HG03196 (cell line): ENCODE results near the gene HRK.

Experiments used
- ATAC-seq: cut with Tn5 transposase; IDR thresholded peaks from one replicate; pipeline ENCODE4 v1.9.1; 2021; ENCODE audit not compliant: unreplicated experiment

HRK gene

DNA sequence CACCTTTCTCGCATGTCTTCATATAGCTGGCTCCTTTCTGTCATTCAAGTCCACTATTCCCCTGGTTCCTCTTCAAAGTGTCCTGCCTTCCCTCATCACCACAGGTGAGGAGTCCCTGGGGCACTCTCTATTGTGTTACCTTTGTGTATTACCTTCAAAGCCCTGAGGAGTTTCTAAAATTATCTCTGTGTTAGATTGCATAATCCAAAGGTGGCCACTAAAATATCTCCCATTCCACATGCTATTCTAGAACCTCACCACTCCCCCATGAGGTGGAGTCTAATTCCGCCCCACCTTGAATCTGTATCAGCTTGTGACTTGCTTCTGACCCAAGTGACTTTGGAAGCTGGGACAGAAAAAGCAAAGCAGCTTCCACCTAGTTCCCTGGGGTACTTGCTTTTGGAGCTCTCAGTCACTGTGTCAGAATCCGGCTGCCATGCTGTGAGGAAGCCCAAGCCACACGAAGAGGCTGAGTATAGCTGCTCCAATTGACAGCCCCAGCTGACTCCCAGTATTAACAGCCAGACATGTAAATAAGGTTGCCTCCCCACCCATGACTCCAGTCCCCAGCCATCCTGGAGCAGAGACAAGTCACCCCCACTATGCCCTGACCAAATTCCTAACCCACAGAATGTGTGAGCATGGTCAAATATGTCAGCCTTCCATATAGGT lies 6.8 kb downstream of the HRK start:
- no peak for ATAC-seq

DNA sequence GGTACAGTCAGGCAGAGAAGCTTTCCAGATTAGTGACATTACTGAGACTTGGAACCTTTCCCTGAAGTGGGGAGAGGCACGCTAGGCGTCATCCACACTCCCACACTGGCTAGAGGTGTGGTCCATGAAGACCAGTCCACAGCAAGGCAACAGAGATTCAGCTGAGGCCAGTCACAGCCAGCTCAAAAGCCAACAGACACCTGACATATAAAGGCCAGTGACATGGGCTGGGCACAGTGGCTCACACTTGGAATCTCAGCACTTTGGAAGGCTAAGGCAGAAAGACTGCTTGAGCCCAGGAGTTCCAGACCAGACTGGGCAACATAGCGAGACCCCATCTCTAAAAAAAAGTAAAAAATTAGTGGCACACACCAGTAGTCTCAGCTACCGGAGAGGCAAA lies 10.9 kb downstream of the HRK start:
- ATAC-seq, result no peak

DNA sequence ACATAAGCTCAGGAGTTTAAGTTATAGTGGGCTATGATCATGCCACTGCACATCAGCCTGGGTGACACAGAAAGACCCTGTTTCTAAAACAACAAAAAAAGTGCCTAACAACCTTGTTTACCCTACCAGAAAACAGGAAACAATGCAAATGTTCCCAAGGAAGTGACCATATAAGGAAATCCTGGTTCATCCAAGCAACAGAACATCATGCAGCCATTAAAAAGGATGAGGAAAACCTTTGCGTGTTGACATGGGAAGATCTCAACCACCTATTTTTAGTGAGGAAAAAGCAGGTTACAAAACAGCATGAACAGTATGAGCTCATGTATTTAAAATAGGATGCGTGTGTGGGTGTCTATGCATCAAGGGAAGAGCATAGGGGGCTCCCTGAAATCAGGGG lies 13.7 kb downstream of the HRK start:
- no peak for ATAC-seq

DNA sequence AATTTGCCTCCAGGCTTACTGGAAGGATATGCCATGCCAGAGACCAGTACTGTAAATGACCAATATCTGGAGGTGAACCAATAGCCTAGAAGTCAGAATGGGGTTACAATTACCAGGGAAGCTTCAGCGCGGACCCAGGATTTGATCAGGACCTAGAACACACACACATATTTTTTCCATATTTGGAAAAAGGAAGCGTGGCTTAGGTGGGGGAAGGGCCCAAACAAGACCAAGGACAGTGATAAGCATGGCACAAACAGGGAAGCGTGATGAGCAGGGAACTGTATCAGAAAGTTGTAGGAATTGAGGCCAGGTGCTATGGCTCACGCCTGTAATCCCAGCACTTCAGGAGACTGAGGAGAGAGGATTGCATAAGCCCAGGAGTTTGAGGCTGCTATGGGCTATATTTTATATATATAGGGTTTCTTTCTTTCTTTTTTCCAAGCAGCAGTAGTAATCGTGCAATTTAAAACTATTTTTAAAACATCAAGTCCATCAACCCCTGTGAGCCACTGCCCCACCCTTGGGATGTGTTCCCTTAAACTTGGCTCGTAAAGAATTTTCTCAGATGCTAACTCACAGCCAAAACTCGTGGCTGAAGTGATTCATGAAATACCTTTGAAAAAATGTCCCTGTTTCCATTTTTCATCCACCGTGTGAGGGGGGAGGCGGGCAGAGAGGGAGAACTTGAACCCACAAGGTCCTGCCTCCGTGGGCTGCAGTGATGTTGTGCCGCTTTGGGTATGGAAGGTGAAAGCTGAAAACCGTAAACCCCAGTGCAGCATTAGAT lies 16.7 kb downstream of the HRK start:
- ATAC-seq, result no peak

DNA sequence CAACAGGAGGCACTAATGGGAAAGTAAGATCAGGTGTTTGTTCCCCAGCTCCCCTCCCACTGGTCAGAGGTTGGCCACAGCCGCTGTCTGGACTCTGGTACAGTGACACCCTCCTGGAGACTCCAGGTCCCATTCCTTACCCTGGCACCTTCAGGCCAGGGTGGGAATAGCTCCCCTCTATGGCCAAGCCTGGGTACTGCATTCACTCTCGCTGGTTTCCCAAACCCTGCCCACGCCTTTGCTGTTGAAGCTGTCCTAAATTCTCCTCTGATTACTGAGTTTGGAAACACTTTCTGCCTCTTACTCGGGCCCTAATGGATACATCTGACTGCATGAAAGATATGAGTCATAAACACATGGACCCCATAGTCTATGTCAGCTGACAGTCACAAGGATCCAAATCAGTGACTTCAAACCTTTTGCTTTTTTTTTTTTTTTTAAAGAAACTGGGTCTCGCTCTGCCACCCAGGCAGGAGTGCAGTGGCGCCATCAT lies 17.9 kb downstream of the HRK start:
- no peak for ATAC-seq

DNA sequence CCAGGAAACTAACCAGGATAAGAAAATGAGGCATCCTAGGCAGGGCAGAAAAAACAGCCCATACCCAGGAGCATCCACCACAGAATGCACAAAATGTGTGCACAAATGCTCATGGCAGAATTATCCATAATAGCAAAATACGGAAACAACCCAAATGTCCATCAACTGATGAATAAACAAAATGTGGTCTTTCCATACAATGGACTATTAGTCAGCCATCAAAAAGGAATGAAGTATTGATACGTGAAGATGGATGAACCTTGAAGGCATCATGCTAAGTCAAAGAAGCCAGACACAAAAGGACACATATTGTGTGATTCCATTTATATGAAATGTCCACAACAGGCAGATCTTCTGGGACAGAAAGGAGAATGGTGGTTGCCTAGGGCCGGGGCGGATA lies 19.1 kb downstream of the HRK start:
- no peak for ATAC-seq

DNA sequence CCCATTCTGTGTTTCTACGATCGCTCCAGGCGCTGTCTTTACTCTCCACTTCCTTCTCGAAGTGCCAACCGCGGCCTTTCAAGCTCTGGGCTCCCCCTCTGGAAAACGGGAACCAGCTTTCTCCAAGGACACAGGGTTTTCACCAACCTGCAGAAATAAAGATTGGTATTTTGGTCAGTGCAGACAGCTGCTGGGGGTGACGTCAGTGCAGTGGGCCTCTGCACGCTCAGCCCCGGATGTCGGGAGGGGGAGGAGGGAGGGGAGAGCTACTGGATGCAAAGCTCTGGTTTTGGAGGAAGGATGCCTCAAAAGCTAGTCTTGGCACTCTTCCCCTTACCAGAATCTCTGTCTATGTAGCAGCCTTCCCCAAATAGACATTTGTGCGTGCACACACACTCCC lies 19.9 kb downstream of the HRK start:
- ATAC-seq, result peak; percentile 76

DNA sequence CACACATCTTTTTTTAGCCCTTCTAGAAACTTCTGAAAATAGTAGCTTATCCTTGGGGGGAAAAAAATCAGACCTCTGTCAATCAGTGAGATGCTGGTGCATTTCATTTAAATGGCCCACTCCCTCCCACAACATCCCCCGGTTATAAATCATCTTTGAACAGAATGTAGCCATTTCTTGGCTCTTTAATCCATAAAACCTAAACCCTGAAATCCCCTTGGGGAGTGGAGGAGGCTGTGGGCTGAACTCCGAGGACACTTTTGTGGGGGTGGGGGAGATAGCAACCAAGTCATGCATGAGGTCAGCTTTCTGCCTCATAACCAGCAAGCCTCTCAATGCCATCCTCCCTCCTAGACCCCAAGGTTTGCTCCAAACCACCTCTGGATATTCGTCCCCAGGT lies 21.0 kb downstream of the HRK start:
- no peak for ATAC-seq

DNA sequence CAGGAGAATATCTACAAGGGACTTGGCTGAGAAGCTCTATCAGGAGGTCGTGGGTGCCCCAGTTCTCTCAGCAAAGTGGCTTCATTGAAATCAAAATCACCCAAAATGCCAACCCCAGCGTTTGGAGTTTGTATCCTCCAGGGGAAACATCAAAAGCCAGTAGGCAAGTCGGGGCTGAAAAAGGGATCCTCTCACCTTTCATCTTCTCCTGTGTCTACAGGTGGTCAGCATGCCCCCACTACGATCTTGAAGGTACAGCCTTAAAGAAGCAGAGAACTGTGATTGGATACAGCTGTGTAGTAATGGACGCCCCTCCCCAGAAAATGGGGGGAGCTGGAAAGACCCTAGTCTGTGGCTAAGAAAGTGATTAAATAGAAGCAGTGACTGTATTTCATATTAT lies 22.2 kb downstream of the HRK start:
- no peak for ATAC-seq

DNA sequence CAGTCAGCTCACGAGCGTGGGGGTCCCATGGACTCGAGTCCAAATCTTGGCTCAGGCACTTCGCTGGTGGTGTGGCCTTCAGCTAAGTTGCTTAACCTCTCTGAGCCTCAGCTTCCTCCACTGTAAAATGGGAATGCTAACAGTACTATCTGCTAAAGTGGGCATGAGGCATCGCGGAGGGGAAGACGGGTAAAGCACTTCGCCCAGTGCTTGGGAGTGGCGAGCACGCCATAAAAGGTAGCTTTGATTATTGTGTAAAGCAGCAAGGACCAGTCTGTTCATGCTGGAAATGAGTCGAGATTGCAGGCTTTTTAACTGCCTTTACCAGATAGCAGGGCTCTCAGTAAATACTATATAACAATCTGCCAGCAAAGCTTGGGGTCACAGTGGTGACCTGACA lies 24.5 kb downstream of the HRK start:
- no peak for ATAC-seq

DNA sequence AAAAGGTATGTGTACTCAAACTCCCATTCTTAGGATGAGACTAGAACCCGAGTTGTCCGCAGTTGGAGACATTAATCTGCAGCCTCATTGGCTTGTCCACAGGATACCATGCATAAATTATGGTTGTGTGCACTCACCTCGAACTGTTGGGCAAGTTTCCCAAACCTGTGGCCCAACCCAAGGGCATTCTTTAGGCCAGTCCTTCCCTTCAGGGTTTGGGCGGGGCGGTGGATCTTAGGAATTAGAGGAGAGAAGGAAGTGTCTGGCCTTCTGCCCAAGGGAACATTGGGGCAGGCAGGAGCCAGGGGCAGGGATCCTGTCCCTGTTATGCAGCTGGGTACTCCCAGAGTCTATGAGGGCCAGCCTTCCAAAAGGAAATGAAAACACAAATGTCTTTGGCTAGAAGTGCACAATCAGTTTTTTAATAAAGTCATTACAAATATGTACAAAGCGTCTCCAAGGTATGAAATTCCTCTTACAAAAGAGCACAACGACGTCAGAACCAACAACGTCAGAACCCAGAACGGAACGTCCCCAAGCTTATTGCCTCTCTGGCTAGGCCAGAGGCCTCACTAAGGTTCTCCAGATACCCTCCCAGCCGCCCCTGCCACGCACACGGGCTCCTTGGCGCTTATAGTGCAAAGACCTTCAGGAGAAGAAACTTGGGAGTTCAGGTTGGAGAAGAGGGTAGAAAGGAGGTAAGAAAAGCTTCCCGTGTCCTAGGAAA lies 25.3 kb downstream of the HRK start:
- no peak for ATAC-seq

DNA sequence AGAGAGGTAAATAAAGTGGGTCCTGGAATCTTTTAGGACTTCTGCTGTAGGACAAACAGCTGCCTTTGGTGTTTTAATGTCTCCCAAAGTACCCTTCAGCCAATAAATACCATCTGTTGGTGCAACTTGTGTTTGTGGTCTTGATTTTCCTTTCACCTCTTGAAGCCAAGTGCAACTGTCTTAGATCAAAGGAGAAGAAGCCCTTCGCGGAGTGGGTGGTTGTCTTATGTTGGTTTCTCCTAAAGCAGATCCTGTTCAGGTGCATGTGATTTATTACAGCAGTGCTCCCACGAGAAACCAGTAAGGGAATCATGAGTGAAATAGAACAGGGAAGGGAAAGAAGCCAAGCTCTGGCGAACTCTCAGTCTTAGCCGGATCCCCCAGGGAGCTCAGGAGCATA lies 27.7 kb downstream of the HRK start:
- no peak for ATAC-seq

DNA sequence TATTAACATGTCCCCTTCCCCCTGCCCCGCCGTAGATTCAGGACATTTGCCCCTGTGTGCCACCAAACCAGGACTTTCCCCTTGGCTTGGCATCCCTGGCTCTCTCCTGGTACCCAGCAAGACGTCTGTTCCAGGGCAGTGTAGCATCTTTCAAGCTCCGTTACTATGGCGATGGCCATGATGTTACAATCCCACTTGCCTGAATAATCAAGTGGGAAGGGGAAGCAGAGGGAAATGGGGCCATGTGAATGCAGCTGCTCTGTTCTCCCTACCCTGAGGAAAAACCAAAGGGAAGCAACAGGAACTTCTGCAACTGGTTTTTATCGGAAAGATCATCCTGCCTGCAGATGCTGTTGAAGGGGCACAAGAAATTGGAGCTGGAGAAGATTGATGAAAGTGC lies 28.9 kb downstream of the HRK start:
- no peak for ATAC-seq

DNA sequence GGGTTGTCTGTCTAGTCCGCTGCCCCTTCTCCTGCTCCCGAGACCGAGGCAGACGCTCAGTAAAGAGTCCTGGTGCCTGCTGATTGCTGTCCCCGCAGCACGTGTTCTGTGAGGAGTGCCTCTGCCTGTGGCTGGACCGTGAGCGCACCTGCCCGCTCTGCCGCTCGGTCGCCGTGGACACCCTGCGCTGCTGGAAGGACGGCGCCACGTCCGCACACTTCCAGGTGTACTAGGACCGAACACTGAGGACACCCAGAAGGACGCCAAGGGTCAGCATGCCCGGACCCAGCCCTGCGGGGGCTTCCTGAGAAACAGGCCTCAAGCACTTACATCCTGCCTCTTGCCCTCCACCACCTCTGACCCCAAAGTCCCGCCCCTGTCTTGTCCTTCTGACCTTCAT lies 32.0 kb downstream of the HRK start:
- no peak for ATAC-seq

DNA sequence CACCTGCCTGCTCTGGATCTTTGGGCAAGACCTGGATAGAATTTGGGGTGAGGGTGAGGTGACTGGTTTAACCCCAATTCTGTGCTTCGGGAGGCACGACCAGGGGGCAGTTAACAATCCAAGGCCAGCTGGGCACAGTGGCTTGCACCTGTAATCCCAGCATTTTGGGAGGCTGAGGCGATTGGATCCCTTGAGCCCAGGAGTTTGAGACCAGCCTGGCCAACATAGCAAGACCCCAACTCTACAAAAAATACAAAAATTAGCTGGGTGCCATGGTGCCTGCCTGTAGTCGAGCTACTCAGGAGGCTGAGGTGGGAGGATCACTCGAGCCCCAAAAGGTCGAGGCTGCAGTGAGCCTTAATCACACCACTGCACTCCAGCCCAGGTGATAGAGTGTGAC lies 38.2 kb downstream of the HRK start:
- ATAC-seq, result no peak

DNA sequence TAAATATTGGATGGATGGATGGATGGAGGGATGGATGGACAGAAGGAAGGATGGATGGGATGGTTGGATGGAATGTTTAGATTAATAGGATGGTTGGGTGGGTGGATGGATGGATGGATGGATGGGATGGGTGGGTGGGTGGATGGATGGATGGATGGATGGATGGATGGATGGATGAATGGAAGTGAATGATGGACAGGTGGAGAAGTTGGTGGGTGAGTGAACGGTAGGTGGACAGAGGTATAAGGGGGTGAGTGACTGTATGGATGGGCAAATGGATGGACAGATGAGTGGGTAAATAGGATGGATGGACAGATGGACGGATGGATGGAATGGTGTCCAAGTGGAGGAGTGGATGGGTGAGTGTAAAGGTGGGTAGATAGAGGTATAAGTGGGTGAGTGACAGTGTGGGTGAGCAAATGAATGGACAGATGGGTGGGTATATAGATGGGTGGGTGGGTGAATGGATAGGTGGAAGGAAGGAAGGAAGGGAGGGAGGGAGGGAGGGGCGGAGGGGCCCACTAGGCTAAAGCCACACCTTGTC lies 41.9 kb downstream of the HRK start:
- no peak for ATAC-seq

DNA sequence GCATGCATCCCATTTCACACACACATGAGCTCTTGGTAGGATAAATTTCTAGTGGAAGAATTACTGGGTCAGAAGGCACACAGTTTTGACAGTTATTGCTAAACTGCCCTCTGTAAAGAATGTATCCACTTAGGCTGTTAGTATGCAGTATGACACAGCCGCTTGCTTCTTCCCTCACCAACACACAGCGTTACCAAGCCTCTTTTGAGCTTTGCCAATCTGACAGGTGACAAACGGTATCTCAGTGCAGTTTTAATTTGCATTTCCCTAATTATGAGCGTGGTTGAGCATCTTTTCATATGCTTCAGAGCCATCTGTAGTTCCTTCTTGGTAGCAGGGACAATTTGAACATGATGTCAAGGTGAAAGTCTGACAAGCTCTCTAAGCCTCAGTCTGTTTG lies 42.9 kb downstream of the HRK start:
- ATAC-seq, result no peak

DNA sequence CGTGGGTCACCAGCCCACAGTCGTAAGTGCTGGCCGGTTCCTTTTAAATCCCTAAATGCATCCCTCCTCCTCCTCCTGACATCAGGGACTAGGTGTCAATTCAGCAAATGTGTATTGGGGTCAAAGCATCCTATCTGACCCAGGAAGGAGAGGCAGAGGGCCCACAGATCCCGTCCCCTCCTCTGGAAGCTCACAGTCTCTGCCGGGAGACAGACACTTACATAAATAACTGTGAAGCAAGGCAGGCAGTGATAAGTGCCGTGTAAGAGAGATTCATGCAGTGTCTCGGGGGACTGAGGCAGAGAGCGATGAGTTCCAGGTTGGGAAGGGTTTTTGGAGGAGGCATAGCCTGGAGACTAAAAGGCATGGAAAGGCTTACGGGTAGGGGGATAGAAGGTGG lies 44.1 kb downstream of the HRK start:
- no peak for ATAC-seq

DNA sequence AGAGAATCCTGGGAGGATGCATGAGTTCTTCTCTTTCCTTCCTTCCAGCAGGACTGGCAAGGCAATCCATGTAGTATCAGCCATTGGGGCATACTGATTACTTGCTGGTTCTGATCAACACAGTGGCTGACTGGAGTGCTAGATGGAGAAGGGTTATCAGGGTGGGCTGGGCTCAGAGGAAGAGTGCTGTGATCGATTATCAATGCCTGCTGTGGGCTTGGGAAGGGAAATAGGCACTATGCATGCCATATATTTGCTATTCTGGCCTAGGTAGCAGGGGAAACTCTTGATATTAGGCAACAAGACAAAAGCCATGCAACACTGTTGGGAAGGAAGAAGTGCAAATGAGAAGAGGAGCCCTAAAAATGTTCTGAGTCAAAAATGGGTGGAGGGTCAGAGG lies 45.8 kb downstream of the HRK start:
- ATAC-seq, result no peak

DNA sequence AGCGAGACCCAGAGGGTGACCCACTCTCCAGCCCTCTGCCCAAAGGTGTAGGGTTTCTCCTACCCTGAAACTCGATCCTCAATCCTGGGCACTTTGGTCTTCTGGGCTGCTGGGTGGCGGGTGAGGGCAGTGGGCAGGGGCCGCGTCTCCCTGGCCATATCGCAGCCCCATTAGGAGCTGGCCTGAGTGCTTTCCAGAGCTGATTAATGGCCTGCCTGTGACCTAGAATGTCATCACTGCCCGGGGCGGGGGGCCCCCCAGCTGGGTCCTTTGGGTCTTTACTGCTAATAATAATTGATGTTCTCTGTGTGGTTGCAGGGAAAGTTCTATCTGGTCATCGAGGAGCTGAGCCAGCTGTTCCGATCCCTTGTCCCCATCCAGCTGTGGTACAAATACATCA lies 47.8 kb downstream of the HRK start:
- ATAC-seq, result no peak

DNA sequence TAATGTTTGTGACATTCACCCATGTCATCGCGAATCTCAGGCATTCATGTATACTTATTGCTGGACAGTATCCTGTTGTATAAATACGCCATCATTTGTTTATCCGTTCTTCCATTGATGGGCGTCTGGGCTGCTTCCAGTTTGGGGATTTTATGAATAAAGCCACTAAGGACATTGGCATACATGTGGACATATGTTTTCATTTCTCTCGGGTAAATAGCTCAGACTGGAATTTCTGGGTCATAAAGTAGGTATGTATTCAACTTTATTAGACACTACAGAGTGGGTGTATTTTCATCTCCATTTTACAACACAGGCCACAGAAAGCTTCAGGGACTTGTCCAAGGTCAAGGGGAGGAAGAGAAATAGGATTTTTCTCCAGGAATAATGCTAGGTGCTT lies 48.9 kb downstream of the HRK start:
- no peak for ATAC-seq

DNA sequence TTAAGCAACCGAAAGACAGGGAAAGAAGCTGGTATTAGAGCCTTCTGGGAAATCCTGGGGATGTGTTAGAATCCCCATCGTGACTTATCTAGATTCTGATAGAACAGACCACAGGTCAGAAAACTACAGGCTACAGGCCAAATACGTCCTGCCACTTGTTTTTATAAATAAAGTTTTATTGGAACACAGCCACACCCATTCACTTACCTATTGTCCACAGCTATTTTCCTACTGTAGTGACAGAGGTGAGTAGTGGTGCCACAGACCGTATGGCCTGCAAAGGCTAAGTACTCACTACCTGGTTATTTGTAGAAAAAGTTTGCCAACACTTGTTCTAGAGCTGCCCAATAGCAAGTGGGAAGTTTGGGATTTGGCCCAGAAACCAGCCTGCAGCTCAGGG lies 53.8 kb downstream of the HRK start:
- ATAC-seq, result no peak
